Suprapubic skin (tissue), 4 donors: ENCODE results near the gene DLEU7.

ENCODE experiments used
- EP300 ChIP-seq: sonication (generic); formaldehyde crosslinking; IDR thresholded peaks from one replicate; pipeline ENCODE4 v1.6.1; 2017; ENCODE audit warnings: antibody characterized with exemption
- POLR2A ChIP-seq, 2 donors: fragments of 450-650 bp; IDR thresholded peaks; one replicate each; pipeline ENCODE4 v1.6.1; 2017; ENCODE audit warnings: antibody characterized with exemption in 2 of 2, mild to moderate bottlenecking in 2 of 2, moderate library complexity in 2 of 2
- POLR2AphosphoS5 ChIP-seq, 3 donors: sonication (generic); formaldehyde crosslinking; IDR thresholded peaks; one replicate each; pipeline ENCODE4 v1.6.1; 2017; ENCODE audit warnings: antibody characterized with exemption in 3 of 3
- TF ChIP-seq, protein P1 (sequence below), 2 donors: fragments of 200-600 bp in 1 of 2; fragments of 450-650 bp in 1 of 2; sonication (generic) in 1 of 2; IDR thresholded peaks; one replicate each; pipeline ENCODE4 v1.5.1; 2016 to 2019; ENCODE audit warnings: antibody characterized with exemption in 2 of 2, mild to moderate bottlenecking in 1 of 2, moderate library complexity in 1 of 2

DNA sequence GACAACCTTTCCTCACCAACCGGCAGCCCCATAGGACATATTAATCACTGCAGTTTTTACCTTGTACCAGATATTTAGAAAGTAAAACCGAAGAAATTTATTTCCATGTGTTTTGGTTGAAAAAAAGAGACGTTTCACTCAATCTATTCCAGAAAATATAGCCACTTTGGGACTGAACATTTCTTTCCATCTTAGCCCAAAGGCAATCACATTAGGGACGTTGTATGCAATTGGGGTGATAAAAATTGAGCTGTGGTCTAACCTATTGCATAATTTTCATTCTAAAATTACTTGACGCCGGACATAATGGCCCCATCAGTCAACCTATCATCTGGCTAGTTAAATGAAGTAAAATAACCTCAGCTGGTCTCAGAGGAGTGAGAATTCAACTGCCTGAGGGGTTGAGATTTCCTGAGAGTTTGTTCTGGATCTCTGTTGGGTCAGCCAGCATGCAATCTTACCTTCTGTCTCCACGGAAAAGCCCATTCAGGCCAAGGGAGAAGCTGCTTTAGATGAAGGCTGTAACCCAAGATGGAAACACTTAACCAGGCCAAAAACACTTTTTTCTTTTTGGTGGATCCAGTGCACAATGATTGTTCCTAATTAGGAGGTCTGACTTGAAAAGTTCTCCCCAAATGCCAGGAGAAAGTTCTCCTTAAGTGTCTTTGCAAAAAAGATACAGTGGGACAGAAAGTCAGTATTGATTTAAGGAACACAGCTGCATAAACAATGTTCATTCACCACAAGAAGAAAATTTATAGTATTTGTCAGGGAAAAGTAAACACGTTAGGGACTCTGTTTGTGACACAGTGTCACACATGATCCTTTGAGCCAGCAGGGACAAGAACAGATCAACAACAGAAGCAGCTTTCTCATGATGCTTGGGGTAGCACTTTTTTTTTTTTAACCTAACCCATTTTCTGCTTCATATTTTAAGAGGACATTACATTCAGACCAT is 34.1 kb downstream of the DLEU7 start:
- TF ChIP-seq, protein P1, sequence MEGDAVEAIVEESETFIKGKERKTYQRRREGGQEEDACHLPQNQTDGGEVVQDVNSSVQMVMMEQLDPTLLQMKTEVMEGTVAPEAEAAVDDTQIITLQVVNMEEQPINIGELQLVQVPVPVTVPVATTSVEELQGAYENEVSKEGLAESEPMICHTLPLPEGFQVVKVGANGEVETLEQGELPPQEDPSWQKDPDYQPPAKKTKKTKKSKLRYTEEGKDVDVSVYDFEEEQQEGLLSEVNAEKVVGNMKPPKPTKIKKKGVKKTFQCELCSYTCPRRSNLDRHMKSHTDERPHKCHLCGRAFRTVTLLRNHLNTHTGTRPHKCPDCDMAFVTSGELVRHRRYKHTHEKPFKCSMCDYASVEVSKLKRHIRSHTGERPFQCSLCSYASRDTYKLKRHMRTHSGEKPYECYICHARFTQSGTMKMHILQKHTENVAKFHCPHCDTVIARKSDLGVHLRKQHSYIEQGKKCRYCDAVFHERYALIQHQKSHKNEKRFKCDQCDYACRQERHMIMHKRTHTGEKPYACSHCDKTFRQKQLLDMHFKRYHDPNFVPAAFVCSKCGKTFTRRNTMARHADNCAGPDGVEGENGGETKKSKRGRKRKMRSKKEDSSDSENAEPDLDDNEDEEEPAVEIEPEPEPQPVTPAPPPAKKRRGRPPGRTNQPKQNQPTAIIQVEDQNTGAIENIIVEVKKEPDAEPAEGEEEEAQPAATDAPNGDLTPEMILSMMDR (IDR thresholded peaks at IDR 0.05) = no peak
- TF ChIP-seq EP300 = no peak
- TF ChIP-seq POLR2A (IDR thresholded peaks at IDR 0.05) = no peak
- TF ChIP-seq POLR2AphosphoS5 (IDR thresholded peaks at IDR 0.05) = no peak
